GM21576 (cell line): ENCODE results near the gene GDI1.
"Not testable (repeated sequence)": the region's sequence is repeated elsewhere in the genome, so short reads cannot be mapped to it uniquely, and the experiment has no call there.

ENCODE experiments used
- ATAC-seq: cut with Tn5 transposase; IDR thresholded peaks from one replicate; pipeline ENCODE4 v1.9.1; 2021; ENCODE audit warnings: mild to moderate bottlenecking, moderate library complexity; ENCODE audit not compliant: unreplicated experiment

Gene GDI1

GRCh38 chrX:154436983-154437752 is at the start of gene GDI1:
Gene GDI1 (plus strand): TSS chrX:154437154. CDS start chrX:154437255, 101 bp downstream.
- ATAC-seq: no peak

DNA sequence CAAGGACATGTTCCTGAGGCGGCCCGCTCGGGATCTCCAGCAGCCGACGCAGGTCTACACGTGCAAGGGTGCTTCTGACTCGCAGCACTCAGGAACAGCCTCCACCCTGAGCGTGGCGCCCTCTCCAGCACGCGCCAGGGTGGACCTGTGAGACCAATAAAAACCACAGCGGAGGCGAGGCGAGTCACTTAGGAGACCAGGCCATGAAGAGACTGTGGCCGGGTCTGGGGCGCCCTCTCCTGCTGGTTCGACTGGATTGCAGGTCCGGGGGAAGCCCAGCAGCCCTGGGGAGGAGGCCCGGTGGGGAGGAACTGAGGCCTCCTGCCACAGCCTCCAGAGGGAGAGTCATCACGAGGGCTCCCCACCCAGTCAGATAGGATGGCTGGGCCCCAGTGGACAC is 48.9 kb upstream of the GDI1 start:
- ATAC-seq: not testable (repeated sequence)

- not testable (repeated sequence) for ATAC-seq
Observed at GRCh38 chrX:154388649-154389048, 48.3 kb upstream of the GDI1 start.

GRCh38 chrX:154389812-154390747 is 46.9 kb upstream of the GDI1 start:
- ATAC-seq: peak; percentile 65

- not testable (repeated sequence) for ATAC-seq
Observed at GRCh38 chrX:154396363-154396762, 40.6 kb upstream of the GDI1 start.

GRCh38 chrX:154396973-154397887 is 39.7 kb upstream of the GDI1 start:
- peak; percentile 43 for ATAC-seq

DNA sequence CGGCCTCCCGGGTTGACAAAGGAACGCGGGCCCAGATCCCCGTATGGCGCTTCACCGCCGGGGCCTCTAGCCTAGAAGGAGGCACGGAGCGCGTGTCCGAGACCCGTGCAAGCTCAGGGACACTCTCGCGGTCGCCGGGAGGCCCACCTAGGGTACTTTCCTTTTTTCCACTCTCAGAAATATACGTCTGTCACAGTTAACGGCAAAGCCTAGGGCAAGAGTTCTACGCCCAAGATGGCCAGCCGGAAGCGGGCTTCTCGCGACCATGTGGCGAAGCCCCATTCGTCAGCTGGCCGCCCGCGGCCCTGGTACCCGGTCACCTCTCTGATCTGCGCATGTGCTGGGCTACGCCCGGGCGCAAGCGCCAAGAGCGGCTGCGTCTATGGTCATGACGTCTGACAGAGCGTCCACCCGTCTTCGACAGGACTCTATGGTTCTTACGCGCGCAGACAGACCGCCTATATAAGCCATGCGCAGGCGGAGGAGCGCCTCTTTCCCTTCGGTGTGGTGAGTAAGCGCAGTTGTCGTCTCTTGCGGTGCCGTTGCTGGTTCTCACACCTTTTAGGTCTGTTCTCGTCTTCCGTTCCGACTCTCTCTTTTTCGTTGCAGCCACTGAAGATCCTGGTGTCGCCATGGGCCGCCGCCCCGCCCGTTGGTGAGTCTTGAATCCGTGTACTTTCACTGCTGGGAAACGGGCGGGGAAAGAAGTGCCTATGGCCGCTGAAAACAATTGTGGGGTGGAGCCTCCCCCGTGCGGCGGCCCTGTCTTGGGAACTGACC is 38.9 kb upstream of the GDI1 start, which contains the start of gene RPL10:
Gene RPL10, plus strand, starts transcription at position 490 of the 780 bp plus-strand sequence. Its CDS starts 143 bp downstream, at position 633.
- ATAC-seq: peak; percentile 63

- no peak for ATAC-seq
Observed at GRCh38 chrX:154398668-154399526, 38.1 kb upstream of the GDI1 start.

- no peak for ATAC-seq
Observed at GRCh38 chrX:154399527-154400368, 37.2 kb upstream of the GDI1 start.

GRCh38 chrX:154400369-154400817 is 36.6 kb upstream of the GDI1 start:
- not testable (repeated sequence) for ATAC-seq

- ATAC-seq: no peak
Observed at GRCh38 chrX:154401045-154401799, 35.7 kb upstream of the GDI1 start.

DNA sequence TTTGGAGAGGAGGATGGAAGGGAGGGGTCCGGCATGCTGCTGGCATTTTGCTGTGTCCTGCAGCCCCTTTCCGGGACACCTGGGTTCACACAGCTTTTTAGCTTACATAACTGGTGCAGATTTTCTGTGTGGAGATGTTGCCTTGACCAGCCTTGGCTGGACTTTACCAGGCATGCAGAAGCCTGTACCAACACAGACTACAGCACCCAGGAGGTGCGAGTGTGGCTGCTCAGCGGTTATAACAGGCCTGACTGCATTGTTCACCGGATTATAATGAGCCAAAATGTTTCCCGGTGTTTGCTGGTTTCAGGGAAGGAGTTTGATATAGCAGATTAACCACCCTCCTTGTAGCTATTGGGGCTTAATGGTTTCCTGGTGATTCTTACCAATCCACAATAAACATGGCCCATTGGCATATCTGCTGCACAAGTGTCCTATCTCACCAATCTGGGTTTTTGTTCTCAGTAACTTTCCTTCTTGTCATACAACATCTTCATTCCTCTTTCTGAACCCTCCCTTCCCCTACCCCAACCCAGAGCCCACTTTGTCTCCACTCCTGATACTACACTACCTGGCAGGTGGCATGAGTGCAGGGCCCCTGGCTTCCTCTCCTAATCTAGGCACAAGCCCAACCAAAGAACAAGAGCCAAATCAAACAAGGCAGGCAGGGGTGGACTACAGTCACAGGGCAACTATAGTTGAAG is 34.9 kb upstream of the GDI1 start:
- no peak for ATAC-seq

DNA sequence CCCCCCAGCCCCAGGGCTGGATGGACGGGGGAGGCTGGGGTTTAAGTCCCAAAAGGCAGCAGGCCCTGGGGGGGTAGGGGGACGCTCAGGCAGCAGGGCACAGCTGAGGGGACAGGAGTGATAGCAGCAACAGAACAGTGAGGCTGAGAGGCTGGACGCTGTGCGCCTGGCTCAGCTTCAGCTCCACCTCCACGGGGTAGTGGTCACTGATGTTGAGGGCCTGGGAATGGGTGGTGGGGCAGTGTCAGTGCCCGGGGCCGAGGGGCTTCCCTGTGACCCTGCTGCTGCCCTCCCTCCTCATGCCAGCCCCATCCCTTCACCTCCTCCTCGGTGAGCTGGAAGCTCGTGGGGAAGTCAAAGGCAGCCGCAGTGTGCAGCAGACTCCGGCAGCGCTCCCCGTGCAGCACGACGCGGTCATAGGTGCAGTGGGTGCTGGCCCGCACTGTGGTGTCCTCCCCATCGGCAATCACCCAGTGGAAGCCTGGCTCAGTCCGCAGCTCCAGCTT is 34.3 kb upstream of the GDI1 start:
- ATAC-seq: no peak

DNA sequence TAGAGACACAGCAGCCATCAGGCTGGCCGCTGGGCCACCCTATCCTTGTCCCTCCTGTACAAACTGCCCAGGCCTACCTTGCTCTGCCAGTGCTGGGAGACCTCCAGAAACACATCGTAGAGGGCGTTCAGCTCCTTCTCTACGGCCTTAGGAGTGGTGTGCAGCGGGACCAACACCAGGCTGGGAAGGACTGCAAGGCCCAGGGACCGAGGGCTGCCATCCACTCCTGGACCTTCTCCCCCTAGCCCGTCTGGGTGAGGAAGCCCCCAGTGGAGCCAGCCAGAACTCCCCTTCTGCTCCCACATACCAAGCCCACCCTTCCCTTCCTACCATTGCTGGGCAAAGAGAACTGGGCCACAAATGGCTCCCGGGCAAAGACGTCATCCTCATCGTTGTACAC is 33.8 kb upstream of the GDI1 start:
- no peak for ATAC-seq

GRCh38 chrX:154403858-154404257 is 33.1 kb upstream of the GDI1 start:
- ATAC-seq: no peak

- ATAC-seq: no peak
Observed at GRCh38 chrX:154404625-154405192, 32.2 kb upstream of the GDI1 start.
